Left cardiac atrium (tissue), 4 donors: ENCODE results near the gene PGGT1B. TPM values are rescaled to one million over a fixed set of nuclear protein-coding genes. Genes with fewer than 3 reads are reported as not detected.
"Not testable (repeated sequence)": the region's sequence is repeated elsewhere in the genome, so short reads cannot be mapped to it uniquely, and the experiment has no call there.

Source experiments
- ATAC-seq, 2 donors: fragments of 200-7000 bp; cut with Tn5 transposase; one replicate each; pipeline ENCODE4 v1.9.1; 2020; ENCODE audit warnings: mild to moderate bottlenecking in 2 of 2, moderate library complexity in 2 of 2
- DNase-seq: peaks from one replicate; pipeline ENCODE4 v3.0.0-alpha.2; 2020
- intact Hi-C, 2 donors: fragments of 100-400 bp; cut with DNase I; formaldehyde crosslinking; loops; one replicate each; pipeline versions ENCODE4 v1.14.1 to v1.15.1; 2022 to 2023
- total RNA-seq, 2 donors: library from RNA; stranded (reverse); fragmentation: NEBNext Ultra II Directional; extraction: Animal tissue kit (Norgen Biotek cat#: 25700); gene quantifications; one replicate each; pipeline ENCODE4 v1.2.1, GENCODE V29; 2021
- donor health status: DM: no; HTN: yes; CAD: no.
- donor health status: DM: no; HTN: yes; CAD: no; lungs with severe emphysema.
- donor health status: DM: yes; HTN: yes; CAD: no.
- donor health status: Dilated cardiomyopathy.

Gene PGGT1B
- total RNA-seq, 2 donors from 2014 or later: 23.0 to 32.3 TPM

DNA sequence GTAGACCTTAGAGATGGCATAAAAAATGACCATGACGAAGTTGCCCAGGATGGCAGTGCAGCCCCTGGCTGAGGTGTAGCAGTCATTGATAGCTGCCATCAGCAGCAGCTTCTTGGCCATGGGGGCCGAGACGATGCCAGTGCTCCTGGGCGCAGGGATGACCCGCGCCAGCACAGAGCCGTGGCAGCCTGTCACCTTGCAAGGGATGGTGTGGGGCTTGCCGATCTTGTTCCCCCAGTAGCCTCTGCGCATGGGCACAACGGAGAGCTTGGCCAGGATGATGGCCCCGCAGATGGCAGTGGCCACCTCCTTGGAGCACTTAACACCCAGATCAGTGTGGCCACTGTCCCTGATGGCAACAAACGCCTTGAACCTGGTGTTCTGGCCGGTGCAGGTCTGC, 2.1 kb upstream of the PGGT1B start:
- DNase-seq (no peak), ATAC-seq (no peak)
- intact Hi-C loops: no loop called here

DNA sequence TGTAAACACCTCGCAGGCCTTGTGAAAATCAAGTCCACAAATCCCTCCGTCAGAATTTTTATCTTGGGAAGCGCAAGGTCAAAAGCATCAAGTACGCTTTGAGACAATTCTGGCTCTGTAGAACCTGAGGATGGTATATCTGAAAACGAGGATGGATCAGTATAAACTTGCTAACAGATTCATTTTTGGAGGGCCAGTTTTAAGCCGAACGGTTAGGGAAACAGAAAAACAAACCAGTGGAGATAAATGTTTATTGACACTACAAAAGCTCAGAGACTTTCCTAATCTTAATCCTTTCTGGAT, 352 bp upstream of the PGGT1B start:
- DNase-seq (no peak), ATAC-seq (no peak)
- intact Hi-C loops: no loop called here

DNA sequence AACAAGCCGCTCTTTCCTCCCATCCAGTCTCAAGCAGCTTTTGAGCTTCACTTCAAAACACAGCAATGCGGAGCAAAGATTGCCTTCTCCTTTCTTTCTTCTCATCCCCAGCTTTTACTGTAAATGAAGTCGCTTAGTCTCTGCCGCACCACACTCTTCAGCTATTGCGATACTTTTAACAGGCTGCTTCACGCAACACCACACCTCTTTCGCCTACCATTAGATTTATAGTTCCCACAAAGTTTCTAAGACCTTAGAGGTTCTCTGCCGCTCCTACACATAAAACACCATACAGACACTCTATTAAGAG, 711 bp downstream of the PGGT1B start:
- ATAC-seq (peak; percentile 12 to 13), DNase-seq (no peak)
- intact Hi-C loops: no loop called here

DNA sequence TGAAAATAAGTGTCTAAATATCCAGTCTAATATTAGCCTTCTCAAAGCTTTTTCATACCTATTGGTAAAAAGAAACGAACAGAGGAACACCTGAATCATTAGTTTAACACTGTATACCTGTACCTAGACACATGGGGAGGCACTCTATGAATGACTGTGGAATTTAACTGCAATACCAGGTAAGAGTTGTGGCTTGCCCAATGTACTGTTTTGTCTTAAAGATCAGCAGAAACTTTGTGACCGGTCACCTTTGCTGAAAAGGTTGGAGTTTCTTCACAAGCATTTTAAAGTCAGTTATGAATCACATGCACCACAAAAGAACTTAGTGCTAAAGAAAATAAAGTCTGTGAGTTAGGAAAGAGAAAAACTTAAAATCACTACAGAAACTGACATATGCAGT, 2.4 kb downstream of the PGGT1B start:
- ATAC-seq: no peak
- no peak for DNase-seq
- intact Hi-C loops: no loop called here

DNA sequence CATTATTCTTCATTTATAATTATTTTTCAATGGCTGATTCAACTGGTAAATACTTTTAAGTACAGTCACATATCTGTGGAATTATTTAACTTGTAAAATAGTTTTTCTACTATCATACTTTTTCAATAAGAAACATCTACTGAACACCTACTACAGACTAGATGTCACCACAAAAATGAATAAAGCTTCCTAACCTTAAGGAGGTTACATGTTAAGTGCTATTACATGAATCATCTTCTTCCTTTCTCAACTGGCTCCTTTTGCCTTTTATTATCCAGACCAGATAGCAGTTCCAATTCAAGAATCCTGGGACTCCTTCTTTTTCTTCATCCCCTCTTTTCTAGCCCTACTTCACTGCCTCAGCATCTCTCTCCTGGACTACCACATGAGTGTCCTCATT, 4.7 kb downstream of the PGGT1B start:
- intact Hi-C loops: no loop called here
- ATAC-seq (no peak), DNase-seq (no peak)

DNA sequence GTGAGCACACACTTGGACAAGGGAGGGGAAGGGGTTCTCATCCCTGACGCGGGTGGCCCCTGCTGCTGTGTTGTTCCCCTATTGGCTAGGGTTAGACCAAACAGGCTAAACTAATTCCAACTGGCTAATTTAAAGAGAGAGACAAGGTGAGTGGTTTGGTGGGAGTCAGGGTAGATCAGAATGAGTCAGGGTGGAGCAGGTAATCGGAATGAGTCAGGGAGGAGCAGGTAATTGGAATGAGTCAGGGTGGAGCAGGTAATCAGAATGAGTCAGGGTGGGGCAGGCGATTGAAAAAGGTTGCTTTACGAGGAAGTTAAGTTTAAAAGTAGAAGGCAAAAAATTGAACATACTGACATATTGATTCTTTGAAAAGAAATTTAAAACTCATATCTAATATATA, 13.3 kb downstream of the PGGT1B start:
- intact Hi-C loops: loop anchor here in 1 of 2 donors (5.0 kb wide), 1 partner anchor 152 kb away; no protein-coding TSS in a partner anchor
- ATAC-seq, DNase-seq: not testable (repeated sequence)

DNA sequence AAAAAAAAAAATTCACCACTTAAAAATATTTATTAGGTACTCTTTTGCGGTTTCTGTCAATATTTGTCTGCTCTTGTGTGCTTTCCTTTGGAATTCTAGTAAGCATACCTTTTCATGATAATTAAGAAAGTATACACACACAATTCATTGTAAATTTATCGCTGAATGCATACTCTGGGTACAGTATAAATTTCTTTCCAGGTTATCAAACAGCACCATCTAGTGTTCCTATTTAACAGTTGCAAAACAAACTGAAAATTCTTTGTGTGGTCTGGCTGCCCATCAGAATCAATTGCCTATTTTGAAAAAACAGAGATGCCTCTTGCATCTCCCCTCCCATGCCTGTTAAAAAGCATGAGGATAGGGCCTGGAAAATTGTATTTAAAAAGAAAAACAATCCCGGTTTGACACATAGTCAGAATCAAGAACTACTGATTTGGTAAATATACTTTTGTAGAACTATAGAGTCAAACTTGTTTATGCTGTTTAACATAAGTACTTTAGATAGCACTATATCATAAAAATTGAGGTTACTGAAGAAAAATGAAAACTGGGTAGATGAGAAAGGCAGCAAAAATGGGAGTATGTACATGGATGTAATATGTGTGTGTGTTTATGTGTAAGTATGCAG, 16.2 kb downstream of the PGGT1B start:
- intact Hi-C loops: loop anchor here in 1 of 2 donors (5.0 kb wide), 1 partner anchor 149 kb away; no protein-coding TSS in a partner anchor
- DNase-seq (no peak), ATAC-seq (peak in 1 of 2 donors; percentile 38)

DNA sequence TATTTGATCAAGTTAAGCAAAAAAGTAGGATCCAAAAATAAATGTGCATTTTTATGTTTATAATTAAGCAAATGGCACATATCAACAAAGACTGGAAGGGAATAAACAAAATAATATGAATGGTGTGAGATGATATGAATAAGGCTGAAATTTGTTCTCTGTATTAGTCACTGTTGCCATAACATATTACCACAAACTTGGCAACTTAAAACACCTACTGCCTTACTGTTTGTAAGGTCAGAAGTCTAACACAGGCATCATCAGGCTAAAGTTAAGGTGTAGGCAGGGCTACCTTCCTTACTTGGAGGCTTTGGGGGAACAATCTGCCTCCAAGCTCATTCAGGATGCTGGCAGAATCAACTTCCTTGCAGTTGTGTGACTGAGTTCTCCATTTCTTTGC, 19.3 kb downstream of the PGGT1B start:
- no peak for DNase-seq

DNA sequence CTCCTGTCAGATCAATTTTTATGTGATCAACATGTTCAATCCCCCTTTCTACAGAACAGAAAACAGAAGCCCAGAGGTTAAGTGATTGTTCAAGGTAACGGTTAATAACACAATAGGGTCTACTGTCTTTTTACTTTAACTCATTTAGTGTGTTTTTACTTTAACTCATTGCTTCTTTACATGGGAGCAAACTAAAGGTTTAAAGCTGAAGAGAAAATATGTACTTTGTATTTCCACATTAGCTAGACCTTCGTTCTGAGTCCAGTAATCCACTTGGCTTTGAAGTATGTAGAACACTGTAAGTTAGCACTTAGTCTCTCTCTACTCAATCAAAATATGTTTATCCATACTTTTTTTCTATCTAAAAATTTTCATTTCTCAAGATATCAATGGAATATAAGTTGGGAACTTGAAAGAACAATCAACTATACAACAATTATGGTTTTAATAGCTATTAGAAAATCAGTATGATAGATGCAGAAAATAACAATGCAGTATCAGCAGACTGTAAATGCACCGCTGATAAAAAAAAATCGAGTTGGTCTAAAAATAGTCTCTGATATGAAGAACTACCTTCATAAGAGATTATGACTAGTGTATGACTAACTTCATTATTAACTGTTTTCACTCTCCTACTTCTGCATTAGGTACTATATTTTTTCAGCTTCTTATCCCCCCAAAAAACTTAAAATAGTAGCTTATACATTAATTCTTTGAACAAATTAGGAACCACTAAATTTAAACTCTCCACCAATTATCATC, 20.6 kb downstream of the PGGT1B start:
- intact Hi-C loops: no loop called here
- DNase-seq (no peak), ATAC-seq (peak in 1 of 2 donors; percentile 52)

More for the DNA sequence above, 19.3 kb downstream of the PGGT1B start:
- intact Hi-C loops: no loop called here
- peak in 1 of 2 donors; percentile 69 for ATAC-seq

DNA sequence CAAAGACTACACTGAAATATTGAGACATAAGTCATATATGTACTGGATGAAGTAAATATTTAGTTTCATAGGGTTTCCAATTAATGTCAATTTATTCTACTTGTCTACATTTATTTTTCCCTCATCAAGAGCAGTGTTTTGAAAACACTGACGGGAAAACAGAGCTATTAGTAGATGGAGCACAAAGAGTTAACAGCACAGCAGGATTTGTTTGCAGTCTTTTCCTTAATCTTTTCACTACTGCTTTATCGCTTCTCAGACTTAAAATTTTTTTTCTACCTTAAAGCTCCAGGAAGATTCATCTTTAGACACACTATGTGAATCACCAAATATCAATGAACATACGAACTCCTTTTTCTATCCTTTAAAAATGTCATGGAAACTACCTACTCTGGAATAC, 25.6 kb downstream of the PGGT1B start:
- ATAC-seq (no peak), DNase-seq (no peak)
- intact Hi-C loops: no loop called here

DNA sequence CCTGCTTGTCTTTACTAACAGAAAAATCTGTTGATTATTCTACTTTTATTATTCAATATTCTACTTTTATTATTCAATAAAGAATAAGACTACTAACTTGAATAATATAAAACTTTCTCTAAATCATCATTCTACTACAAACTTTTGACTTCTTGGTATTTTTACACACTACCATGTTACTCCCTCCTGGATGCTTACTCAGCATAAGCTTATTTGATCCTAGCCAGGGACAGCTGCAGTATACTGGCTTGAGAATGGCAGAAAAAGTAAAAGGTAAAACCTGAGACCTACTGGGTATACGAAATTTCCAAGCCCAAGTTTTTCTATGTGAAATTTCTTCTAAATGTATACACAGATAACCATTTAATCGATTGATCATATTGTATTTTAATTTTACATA, 26.1 kb downstream of the PGGT1B start:
- intact Hi-C loops: no loop called here
- DNase-seq (no peak), ATAC-seq (no peak)

DNA sequence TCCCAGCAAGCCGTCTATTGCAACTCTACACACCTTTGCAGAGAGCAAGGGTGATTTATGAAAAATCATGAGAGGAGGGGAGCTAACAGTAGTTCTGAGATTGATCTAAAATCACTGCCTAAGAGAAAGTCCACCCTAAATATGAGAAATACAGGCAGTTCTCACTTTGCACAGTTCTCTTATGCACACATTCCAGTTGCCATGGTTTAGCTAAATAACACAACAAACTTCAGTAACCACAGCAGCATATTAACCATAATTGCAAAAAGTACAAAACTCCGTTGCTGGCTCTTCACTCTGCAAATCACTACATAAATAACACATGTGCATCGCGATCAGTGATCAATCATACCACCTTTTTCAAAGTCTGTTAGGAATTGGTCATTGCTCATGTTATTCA, 31.1 kb downstream of the PGGT1B start:
- no peak for ATAC-seq
- DNase-seq: no peak
- intact Hi-C loops: no loop called here

DNA sequence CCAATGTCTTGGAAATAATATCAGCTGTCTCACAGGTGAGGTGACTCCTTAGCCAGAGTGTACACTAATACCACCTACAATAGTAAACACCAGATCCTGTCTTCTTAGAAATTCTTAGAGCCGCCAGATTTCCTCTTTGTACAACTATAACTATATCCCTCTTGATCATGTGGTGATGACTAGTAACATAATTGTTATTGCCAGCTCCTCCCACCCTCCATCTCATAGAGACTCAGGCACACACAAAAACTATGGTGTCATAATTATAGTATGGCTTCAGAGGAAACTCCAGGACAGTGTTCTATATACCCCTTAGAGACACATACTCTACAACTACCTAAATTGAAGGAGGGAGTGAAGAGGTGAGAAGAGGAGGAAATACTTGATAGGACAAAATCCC, 33.1 kb downstream of the PGGT1B start:
- ATAC-seq: no peak

DNA sequence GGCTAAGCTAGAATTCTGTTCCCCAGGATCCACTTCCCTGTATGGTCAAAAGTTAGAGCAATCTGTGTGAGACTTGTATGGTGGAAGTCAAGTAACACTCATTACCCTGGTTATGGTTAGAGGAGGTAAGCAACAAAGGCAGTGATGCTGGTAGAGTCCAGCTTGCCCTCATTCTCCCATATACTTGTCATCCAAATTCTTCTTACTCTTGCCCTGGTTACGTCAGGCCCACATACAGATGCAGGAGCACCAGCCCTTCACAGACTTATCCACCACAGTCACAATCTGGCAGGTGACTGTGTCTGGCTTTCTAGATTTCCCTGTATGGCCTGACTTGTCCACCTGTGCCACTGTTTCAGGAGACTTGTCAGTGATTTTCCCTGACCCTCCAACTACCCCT, 35.4 kb downstream of the PGGT1B start:
- ATAC-seq (no peak), DNase-seq (no peak)
- intact Hi-C loops: no loop called here

More for the DNA sequence above, 33.1 kb downstream of the PGGT1B start:
- no peak for DNase-seq
- intact Hi-C loops: no loop called here

DNA sequence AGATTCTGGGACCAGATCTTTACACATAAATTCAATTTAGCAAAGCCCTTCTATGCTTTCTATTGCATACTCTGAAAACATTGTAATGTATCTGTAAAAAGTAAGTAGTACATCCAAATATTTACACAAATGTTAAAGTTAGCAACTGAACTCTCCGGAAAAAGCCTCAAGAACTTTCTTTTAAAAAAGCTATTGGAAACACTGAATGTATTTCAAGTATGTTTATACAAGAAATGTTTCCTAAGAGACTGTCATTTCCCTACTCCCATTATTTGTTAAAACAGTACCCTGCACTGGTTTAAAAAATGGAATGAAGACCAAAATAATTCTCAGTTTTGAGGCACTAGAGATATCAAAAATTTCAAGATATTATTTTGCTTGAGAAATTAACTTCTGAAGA, 48.1 kb downstream of the PGGT1B start:
- DNase-seq (no peak), ATAC-seq (no peak)
- intact Hi-C loops: no loop called here

DNA sequence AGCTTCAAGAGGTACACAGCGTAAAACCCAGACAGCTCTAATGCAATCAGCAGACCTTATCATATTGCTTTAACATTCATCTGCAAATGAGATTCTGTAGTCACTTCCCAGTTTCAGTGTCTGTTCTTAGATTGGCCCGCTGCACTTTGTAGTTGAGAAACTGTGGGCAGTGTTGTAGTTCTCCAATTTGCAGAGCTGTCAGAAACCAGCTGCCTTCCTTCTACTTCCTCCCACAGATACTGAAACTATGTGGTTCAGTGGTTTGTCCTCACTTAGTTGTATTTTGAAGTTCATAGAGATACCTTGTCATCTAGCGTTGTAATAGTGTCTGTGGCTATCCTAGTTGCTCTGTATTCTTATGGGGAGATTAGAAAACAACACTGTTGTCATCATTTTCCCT, 53.4 kb downstream of the PGGT1B start:
- peak; percentile 68 to 87 for ATAC-seq
- intact Hi-C loops: no loop called here
- no peak for DNase-seq

DNA sequence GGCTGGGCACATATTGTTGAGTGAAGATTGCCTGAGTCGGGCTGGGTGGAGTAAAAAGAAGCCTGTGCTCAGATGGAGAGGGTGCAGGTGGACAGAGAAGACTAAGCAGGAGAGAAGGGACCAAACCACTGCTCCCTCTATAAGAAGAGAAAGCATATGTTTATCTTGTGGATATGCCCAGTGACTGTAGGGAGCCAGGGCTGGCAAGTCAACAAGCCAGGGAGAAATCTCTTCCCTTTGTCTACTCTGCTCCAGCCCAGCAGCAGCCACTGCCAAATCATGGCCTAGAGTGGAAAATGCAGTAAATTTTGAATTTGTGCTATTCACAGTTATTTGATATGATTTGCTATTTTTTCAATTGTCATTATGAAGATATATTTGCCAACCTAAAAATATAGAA, 59.7 kb downstream of the PGGT1B start:
- intact Hi-C loops: no loop called here
- DNase-seq (no peak), ATAC-seq (no peak)

DNA sequence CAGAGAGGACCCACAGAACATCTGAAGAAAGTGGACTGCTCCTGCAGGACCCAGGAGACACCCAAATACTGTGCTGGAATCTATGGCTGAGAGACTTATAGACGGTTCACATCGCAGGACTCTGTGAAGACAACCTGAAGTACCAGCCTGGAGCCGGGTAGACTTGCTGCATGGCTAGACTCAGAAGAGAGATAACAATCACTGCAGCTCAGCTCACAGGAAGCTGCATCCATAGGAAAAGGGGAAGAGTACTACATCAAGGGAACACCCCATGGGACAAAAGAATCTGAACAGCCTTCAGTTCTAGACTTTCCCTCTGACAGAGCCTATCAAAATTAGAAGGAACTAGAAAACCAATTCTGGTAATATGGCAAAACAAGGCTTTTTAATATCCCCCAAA, 66.5 kb downstream of the PGGT1B start:
- ATAC-seq: no peak
- intact Hi-C loops: no loop called here
- no peak for DNase-seq

DNA sequence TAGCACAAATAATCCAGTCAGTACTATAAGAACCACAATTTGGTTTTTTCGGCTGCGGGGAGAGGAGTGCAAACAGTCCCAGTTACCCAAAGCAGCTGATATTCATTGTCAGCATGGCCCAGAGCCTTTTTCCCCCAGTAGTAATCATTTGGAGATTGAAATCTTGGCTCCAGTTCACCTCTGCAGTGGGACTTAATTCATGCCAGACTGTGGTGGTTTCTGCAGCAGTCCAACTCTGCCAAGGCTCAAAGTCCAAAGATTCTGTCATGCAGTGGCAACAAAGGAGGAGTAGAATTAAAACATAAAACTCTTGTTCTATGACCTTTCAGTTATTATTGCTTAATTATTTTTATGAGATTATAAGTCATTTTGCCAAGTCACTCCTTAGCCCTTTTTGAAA, 68.0 kb downstream of the PGGT1B start:
- intact Hi-C loops: no loop called here
- DNase-seq (no peak), ATAC-seq (no peak)

DNA sequence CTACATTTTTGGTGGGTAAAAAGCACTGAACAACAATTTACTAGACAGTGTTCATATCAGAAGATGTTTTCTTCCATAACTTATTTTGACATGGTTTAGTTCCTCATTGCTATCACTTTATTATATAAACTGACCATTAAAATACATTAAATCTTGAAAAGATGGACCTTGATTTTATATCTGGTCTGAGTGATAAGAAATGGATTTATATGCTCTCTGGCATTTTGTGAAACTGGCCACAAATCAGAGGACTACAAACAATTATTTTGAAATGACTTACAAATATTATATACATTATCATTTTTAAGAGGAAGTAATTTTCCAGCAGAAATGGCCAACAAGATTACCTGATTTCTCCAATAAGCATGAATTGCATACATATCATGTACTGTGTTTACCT, 69.4 kb downstream of the PGGT1B start:
- intact Hi-C loops: no loop called here
- ATAC-seq: no peak
- DNase-seq: no peak

DNA sequence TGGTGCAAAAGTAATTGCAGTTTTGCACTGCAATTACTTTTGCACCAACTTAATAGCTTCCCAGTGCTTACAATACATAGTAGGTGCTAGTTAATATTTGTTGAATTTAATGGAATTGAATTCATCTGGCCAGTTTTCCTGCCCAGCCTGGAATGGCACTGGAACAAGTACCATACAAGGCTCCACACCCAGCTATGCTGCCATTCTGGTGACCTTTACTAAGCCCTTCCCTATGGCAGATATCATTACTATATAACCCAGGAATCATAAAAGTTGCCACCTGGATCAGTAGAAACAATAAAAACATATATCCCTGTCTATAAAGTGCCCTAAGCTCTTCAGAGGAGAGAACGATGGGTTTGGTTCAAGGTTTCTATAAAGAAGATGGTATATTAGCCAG, 70.6 kb downstream of the PGGT1B start:
- intact Hi-C loops: no loop called here
- DNase-seq (no peak), ATAC-seq (no peak)
